ENCODE results near the gene ZBTB43.
A peak's percentile ranks its signal among the peaks of the same experiment; 100 is the strongest.
"Not testable (repeated sequence)": the region's sequence is repeated elsewhere in the genome, so short reads cannot be mapped to it uniquely, and the experiment has no call there.

The ZBTB43 gene

GRCh38 chr9:126791406-126792230, 13.2 kb upstream of the ZBTB43 start:
- no peak for DNase-seq

DNA sequence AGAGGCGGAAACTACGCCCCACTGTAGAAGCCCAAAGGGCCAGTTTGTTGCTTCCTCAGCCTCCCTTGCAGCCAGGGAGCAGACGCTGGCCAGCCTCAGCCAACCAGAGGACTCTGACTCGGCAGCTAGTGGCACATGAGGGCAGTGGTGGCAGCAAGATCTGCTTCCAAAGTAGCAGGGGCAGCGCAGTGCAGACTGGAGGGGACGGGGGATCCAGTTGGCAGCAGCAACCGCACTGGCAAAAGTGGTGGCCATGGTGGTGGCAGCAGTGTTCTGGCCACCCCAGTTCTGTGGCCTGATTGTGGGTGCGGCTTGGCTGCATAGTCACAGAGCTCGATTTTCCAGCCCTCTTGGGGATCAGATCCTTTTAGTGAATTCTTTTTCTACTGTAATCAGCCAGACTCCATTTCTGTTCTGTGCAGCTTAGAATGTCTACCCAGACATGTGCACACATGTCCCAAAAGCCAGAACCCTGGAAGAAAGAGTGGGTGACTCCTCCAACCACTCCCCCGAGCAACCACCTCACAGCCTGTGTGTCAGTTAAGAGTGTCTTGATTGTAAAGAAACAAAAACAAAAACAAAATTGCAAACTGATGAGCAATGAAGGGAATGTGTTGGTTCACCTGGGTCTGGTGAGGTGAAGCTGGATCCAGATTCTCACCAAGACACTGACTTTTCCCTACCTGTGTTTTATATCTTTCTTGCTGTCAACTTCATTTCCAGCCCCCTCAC, 11.0 kb upstream of the ZBTB43 start:
- no peak for DNase-seq

DNA sequence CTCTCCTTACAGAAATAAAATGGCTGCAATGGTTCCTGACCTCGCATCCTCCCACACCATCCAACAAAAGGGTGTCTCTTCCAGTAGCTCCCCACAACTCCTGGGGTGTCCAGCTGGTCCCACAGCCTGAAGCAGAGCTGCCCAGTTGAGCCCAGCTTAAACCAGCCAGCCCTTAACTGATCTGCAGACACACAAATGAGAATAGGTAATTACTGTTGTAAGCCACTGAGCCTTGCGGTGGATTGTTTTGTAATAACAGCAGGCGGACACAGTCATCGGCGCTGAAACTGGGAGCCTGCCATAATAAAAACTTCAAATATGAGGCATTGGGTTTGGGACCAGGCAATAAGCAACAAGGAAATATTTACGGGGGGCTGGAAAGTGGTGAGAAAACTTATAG, 10.4 kb upstream of the ZBTB43 start:
- DNase-seq = no peak

DNA sequence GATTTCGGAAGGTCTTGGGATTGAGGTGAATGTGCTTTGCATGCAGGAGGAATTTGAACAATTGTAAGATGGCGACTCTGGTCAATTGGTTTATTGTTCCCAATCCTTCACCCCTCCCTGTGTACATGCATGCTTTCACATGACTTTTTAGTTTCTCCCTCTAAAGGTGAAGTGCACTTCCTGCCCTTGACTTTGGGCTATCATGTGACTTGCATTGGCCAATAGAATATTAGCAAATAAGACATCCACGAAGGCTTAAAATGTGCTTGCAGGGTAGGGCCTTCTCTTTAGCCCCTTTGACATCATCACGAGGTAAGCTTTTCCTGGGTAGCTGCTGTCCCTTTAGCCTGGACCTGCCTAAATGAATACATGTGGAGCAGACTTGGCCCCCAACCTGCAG, 8.1 kb upstream of the ZBTB43 start:
- DNase-seq = no peak

DNA sequence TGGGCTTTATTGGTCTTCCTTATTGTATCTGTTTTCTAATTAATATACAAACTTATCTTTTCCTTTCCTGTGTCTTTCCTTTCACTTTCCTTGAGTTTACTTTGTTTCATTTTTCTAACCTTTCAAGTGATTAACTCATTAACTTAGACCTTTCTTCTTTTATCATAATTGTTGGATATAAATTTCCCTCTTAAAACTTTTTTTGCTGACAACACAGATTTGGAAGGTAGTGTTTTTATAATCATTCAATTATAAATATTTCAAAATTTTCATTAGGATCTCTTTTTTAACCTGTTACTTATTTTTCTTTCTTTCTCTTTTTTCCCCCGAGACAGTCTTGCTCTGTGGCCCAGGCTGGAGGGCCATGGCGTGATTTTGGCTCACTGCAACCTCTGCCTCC, 6.9 kb upstream of the ZBTB43 start:
- no peak for DNase-seq

DNA sequence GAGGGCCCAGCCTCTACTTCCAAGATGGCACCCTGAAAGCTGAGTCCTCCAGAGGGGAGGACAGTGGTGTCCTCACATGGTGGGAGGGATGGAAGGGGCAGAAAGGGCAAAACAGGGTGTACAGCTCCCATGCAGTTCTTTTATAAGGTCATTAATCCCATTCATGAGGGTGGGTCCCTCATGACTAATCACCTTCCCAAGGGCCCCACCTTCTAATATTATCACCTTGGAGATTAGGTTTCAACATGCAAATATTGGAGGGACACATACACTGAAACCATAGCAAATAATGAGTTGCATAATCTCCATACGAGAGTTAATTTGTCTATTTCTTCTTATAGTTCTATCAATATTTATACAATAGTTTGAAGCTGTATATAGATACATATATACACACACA, 5.8 kb upstream of the ZBTB43 start:
- DNase-seq = no peak

DNA sequence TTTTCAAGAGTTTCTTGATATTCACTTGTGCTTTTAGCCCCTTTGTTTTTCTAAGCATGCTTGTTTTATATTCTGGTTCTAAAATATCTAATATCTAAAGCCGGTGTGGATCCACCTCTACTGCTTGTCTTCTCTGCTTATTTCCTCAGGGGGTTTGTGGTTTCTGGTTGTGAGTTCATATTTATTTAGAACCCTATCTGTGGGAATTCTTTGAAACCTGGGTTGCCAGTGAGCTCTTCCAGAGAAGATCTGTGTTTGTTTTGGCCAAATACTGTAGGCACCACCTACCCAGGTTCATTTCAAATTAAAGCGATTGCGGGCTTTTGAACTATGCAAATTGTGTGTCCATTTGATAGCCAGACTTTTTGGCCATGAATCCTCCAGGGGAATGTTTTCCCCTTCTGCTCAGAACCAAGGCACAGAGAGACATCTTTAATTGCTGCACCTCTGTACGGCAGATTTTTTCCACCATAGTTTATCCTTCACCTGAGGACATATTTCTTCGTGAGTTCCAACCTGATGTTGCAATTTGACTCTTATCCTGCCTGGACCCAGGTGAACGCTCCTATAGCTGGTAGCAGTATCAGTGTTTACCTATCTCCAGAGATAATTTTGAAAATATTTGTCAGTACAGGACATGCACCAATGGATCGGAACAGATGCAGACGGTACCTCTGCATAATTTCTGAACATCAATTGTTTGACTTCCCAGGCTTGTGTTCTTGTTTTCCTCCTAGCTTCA, 2.4 kb upstream of the ZBTB43 start:
- no peak for DNase-seq

- no peak for DNase-seq
Observed at GRCh38 chr9:126804198-126804695, 593 bp upstream of the ZBTB43 start.

- DNase-seq = peak; percentile 76
Observed at GRCh38 chr9:126805554-126806262, 868 bp downstream of the ZBTB43 start.

DNA sequence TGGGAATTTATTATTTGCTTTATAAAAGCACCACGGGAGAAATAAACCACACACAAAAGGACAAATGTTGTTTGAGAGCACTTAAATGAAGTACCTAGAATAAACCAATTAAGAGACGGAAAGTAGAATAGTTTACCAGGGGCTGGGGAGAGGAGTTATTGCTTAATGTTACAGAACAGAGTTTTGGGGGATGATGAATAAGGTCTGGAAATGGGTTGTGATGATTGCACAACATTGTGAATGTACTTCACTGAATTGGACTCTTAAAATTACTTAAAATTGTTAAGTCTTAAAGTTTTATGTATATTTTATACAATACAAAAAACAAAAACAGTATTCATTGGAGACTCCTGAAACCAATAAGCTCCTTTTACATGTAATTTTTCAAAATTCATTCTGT, 1.5 kb downstream of the ZBTB43 start:
- DNase-seq = no peak

- DNase-seq = no peak
Observed at GRCh38 chr9:126809068-126809467, 4.2 kb downstream of the ZBTB43 start.

GRCh38 chr9:126810221-126810620, 5.4 kb downstream of the ZBTB43 start:
- not testable (repeated sequence) for DNase-seq

GRCh38 chr9:126813072-126813471, 8.2 kb downstream of the ZBTB43 start:
- DNase-seq = no peak

DNA sequence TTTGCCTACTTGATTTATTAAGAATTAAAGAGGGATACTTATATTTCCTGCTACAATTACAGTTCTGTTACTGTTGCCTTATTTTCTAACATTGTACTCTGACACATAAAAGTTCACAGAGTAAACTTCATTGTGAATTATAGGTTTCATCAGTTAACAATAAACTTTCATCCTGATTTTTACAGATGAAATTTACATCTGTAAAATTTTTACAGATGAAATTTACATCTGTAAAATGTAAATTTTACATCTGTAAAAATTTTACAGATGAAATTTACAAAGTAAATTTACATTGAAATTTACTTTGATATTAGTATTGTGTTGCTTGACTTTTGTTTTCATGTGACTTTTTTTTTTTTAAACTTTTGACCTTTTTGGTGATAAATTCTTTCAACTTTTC, 9.3 kb downstream of the ZBTB43 start:
- DNase-seq = no peak

DNA sequence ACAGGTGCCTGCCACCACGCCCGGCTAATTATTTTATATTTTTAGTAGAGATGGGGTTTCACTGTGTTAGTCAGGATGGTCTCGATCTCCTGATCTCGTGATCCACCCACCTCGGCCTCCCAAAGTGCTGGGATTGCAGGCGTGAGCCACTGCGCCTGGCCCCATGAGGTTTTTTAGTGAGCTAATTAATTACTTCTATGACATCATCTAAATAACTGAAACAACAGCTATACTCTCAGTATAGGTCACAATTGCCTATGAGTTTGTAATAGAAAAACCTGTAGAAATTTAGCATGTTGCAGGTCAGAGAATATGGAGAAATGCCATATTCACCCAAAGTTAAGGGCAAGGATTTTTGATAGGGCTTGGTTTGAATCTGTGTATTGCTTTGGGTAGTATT, 12.8 kb downstream of the ZBTB43 start:
- DNase-seq = not testable (repeated sequence)

GRCh38 chr9:126818482-126818881, 13.6 kb downstream of the ZBTB43 start:
- DNase-seq = no peak

- DNase-seq = no peak
Observed at GRCh38 chr9:126819482-126819881, 14.6 kb downstream of the ZBTB43 start.

DNA sequence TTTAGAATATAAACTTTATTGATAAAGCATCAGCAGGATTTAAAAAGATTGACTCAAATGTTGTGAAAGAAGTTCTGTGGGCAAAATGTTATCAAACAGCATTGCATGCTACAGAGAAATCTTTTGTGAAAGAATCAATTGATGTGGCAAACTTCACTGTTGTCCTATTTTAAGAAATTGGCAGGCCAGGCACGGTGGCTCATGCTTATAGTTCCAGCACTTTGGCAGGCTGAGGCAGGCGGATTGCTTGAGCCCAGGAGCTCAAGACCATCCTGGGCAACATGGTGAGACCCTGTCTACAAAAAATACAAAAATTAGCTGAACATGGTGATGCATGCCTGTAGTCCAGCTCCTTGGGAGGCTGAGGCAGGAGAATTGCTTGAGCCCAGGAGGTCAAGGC, 17.4 kb downstream of the ZBTB43 start:
- no peak for DNase-seq

GRCh38 chr9:126822873-126823272, 18.0 kb downstream of the ZBTB43 start:
- no peak for DNase-seq

GRCh38 chr9:126824052-126824451, 19.2 kb downstream of the ZBTB43 start:
- DNase-seq = not testable (repeated sequence)

- DNase-seq = no peak
Observed at GRCh38 chr9:126827227-126827626, 22.4 kb downstream of the ZBTB43 start.

GRCh38 chr9:126829035-126829434, 24.2 kb downstream of the ZBTB43 start:
- DNase-seq = no peak

- no peak for DNase-seq
Observed at GRCh38 chr9:126830827-126831226, 26.0 kb downstream of the ZBTB43 start.
